Measurements from ENCODE around the gene GET3.

The GET3 gene

GRCh38 chr19:12788682-12789097 is 51.4 kb downstream of the GET3 start:
- peak; percentile 77 for DNase-seq (ENCODE audit: low read depth)
- TF ChIP-seq, protein P1, sequence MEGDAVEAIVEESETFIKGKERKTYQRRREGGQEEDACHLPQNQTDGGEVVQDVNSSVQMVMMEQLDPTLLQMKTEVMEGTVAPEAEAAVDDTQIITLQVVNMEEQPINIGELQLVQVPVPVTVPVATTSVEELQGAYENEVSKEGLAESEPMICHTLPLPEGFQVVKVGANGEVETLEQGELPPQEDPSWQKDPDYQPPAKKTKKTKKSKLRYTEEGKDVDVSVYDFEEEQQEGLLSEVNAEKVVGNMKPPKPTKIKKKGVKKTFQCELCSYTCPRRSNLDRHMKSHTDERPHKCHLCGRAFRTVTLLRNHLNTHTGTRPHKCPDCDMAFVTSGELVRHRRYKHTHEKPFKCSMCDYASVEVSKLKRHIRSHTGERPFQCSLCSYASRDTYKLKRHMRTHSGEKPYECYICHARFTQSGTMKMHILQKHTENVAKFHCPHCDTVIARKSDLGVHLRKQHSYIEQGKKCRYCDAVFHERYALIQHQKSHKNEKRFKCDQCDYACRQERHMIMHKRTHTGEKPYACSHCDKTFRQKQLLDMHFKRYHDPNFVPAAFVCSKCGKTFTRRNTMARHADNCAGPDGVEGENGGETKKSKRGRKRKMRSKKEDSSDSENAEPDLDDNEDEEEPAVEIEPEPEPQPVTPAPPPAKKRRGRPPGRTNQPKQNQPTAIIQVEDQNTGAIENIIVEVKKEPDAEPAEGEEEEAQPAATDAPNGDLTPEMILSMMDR (IDR thresholded peaks at IDR 0.05; ENCODE audit: low read length, missing control alignments), result no peak
- peak overlapping the region; percentile 48 for H3K4me3 ChIP-seq (replicated peaks; ENCODE audit: low read depth, low read length)

GRCh38 chr19:12789098-12789903 is 52.0 kb downstream of the GET3 start:
- DNase-seq (ENCODE audit: low read depth), result peak; percentile 42
- peak overlapping the region; percentile 99 for H3K4me3 ChIP-seq (replicated peaks; ENCODE audit: low read depth, low read length)
- TF ChIP-seq, protein P1 (IDR thresholded peaks at IDR 0.05; ENCODE audit: low read length, missing control alignments), result no peak

GRCh38 chr19:12789904-12790619 is 52.8 kb downstream of the GET3 start:
- H3K4me3 ChIP-seq (replicated peaks; ENCODE audit: low read depth, low read length), result peak overlapping the region; percentile 99
- peak; percentile 97 for DNase-seq (ENCODE audit: low read depth)
- TF ChIP-seq, protein P1 (IDR thresholded peaks at IDR 0.05; ENCODE audit: low read length, missing control alignments), result no peak

DNA sequence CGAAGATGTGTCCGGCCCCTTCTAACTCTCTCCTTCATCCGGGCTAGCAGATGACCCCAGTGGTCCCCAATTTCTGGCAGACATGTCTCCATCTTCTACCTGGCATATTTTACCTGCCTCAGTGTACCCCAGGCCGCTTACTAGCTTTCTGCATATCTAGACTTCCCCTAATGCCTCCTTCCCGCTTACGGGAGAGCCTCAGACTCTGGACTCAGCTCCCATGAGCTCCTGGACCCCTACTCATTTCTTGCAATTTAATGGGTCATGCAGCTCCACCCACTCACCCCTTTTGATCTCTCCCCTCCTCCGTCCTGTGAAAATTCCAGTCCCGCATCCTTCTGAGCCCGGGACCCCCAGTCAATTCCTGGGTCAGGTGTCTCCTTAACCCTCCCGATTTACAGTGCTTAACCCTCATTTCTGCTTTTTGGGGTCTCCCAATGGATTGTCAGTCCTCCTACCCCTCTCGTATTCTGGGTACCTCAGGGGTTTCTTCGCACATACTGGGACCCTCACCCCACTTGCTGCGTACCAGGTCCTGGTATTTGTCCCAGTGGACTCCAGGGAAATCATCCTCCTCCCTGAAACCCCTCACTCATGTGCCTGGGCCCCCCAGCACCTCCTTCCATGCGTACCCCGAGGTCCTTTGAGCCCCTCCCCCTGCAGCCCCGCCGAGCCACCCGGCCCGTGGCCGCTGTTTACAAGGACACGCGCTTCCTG is 53.5 kb downstream of the GET3 start:
- TF ChIP-seq, protein P1 (IDR thresholded peaks at IDR 0.05; ENCODE audit: low read length, missing control alignments), result no peak
- DNase-seq (ENCODE audit: low read depth), result no peak
- H3K4me3 ChIP-seq (replicated peaks; ENCODE audit: low read depth, low read length), result peak overlapping the region; percentile 99

- H3K4me3 ChIP-seq (replicated peaks; ENCODE audit: low read depth, low read length), result peak within 1 kb of the TSS; percentile 99
- TF ChIP-seq, protein P1 (IDR thresholded peaks at IDR 0.05; ENCODE audit: low read length, missing control alignments), result no peak
- DNase-seq (ENCODE audit: low read depth), result peak; percentile 99
Observed at GRCh38 chr19:12791345-12792050, 54.2 kb downstream of the GET3 start, which contains the start of gene JUNB. Gene JUNB, plus strand, starts transcription at chr19:12791486. Its CDS starts 286 bp downstream, at chr19:12791772.
